ENCODE measurements around the gene SHF.
"Not testable (repeated sequence)": the region's sequence is repeated elsewhere in the genome, so short reads cannot be mapped to it uniquely, and the experiment has no call there.

Gene SHF

GRCh38 chr15:45147606-45148005 is 40.2 kb downstream of the SHF start:
- no peak for DNase-seq (ENCODE audit: low read depth in 2 of 2)

DNA sequence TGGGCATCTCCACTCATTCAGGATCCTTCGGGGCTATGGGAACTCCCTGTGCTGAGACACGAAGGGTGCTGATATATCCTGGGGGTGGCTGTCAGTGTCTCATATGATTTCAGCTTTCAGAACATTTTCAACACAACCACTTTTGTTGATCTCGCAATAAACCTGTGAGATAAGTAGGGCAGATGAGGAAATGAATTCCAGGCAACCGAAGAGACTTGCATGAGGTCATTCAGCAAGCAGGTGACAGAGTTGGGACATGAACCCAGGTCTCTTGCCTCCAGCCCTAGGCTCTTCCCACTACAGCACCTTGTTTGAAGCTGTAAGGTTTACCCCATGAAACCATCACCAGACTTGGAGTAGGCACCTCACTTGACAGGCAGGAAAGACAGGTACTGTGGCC is 41.4 kb downstream of the SHF start:
- DNase-seq (ENCODE audit: low read depth in 2 of 2), result no peak

- DNase-seq (ENCODE audit: low read depth in 2 of 2), result no peak
Observed at GRCh38 chr15:45144775-45145174, 43.0 kb downstream of the SHF start.

GRCh38 chr15:45143946-45144345 is 43.8 kb downstream of the SHF start:
- no peak for DNase-seq (ENCODE audit: low read depth in 2 of 2)

- DNase-seq (ENCODE audit: low read depth in 2 of 2), result no peak
Observed at GRCh38 chr15:45143056-45143455, 44.7 kb downstream of the SHF start.

GRCh38 chr15:45141386-45141785 is 46.4 kb downstream of the SHF start:
- no peak for DNase-seq (ENCODE audit: low read depth in 2 of 2)

- DNase-seq (ENCODE audit: low read depth in 2 of 2), result no peak
Observed at GRCh38 chr15:45140557-45141250, 47.1 kb downstream of the SHF start.

- no peak for DNase-seq (ENCODE audit: low read depth in 2 of 2)
Observed at GRCh38 chr15:45139770-45140169, 48.0 kb downstream of the SHF start.

DNA sequence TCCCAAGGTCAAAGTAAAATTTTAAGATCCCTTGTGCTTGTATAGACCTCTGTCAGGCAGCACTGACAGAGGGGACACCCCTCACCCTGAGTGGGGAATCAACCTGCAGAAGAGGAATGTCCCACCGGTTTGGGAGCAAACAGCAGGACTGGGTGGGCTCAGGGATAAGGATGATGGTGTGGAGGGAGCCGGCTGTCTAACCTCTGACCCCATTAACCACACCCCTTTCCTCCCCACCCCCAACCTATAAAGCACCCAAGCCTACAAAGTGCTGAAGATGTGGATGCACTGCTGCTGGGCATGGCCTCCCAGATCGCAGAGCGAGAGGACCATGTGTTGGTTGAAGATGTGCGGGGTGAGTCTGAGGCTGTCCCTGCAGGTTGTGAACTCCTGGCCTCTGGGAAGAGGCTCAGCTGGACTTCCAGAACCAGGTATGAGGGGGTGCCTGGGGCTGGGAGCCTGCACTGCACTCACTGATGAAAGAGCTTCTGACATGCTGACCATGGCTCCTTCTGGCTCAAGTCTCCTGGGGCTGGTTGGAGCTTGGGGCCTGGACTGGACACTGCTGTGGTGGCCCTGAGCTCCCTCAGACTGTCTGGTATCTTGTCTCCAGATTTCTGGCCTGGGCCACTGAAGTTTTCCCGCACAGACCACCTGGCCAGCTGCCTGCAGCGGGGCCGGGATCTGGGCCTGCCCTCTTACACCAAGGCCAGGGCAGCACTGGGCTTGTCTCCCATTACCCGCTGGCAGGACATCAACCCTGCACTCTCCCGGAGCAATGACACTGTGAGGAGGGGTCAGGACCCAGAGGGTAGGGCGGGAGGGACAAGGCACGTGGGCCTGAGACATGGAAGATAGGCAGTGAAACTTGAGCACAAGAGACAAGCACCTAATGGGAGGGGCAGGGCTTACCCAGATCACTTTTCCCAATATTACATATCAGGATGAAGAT is 48.7 kb downstream of the SHF start:
- no peak for DNase-seq (ENCODE audit: low read depth in 2 of 2)

GRCh38 chr15:45137703-45138102 is 50.1 kb downstream of the SHF start:
- DNase-seq (ENCODE audit: low read depth in 2 of 2), result no peak

GRCh38 chr15:45136378-45136764 is 51.4 kb downstream of the SHF start:
- no peak for DNase-seq (ENCODE audit: low read depth in 2 of 2)

- DNase-seq (ENCODE audit: low read depth in 2 of 2), result not testable (repeated sequence)
Observed at GRCh38 chr15:45135705-45136377, 51.9 kb downstream of the SHF start.

DNA sequence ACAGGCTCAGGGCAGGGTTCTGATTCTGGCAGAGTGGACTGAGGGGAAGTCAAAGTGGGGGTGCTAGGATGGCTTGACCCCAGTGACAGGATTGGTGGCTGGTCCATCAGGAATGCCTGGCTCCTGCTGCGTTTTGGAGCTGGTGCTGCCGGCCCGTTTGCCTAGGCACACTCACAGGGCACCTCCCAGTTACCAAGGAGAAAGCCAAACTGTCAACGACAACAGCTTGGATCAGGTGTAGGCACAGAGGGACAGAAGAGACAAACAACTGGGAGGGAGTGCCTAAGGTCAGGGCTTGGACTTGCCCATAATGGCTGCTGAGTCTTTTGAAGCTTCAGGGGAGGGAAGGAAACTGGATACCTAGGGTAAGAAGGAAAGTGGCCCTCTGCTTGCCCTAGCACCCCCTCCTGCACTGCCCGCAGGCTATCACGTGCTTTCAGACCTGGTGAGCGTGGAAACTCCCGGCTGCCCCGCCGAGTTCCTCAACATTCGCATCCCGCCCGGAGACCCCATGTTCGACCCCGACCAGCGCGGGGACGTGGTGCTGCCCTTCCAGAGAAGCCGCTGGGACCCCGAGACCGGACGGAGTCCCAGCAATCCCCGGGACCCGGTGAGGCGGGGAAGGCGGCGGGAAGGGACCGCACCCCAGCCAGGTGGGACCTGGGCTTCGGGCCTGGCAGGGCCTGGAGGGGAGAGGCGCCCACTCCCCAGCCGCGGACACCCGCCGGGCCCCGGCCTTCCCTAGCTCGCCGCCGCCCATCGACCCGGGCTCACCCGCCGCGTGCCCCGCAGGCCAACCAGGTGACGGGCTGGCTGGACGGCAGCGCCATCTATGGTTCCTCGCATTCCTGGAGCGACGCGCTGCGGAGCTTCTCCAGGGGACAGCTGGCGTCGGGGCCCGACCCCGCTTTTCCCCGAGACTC is 52.8 kb downstream of the SHF start:
- no peak for DNase-seq (ENCODE audit: low read depth in 2 of 2)

GRCh38 chr15:45134046-45134445 is 53.7 kb downstream of the SHF start:
- no peak for DNase-seq (ENCODE audit: low read depth in 2 of 2)

GRCh38 chr15:45133561-45133920 is 54.2 kb downstream of the SHF start:
- no peak for DNase-seq (ENCODE audit: low read depth in 2 of 2)

- no peak for DNase-seq (ENCODE audit: low read depth in 2 of 2)
Observed at GRCh38 chr15:45132844-45133560, 54.8 kb downstream of the SHF start.

GRCh38 chr15:45131510-45131909 is 56.3 kb downstream of the SHF start:
- no peak for DNase-seq (ENCODE audit: low read depth in 2 of 2)

- DNase-seq (ENCODE audit: low read depth in 2 of 2), result no peak
Observed at GRCh38 chr15:45130291-45131000, 57.3 kb downstream of the SHF start.

DNA sequence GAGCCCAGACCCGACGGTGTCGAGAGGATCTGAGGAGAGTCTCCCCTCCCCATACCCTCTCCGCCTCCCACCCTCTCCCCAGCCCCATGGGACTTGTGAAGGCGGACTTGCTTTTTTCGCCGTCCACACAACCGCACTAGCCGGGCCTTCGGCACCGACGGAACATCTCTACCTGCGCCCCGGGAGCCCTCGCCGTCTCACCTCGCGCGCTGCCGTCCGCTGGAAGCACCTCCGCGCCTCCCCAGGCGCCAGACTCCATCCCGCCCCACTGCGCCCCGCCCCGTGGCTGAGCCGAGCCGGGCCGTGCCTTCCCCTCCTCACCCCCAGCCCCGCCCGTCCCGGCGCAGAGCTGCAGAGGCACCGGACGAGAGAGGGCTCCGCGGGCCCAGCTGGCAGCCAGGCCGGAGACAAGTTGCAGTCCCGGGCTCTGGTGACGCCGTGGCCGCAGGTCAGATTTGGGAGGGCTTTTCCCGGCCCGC is 58.1 kb downstream of the SHF start, which contains the start of the genes DUOX1 and DUOXA1:
TSS of gene DUOX1 (plus strand) at position 344 of the 479 bp plus-strand sequence. CDS start 1,973 bp downstream, outside the sequence.
TSS of gene DUOXA1 (minus strand) at position 229 of the 479 bp plus-strand sequence. CDS start 6,865 bp downstream, outside the sequence.
- no peak for DNase-seq (ENCODE audit: low read depth in 2 of 2)

Measured in stimulated activated CD8-positive, alpha-beta memory T cell treated with anti-CD3 and anti-CD28 coated beads, Interleukin-2, amount 100 ng/mL, for 1 hour (primary cell).